Left renal cortex interstitium (tissue), 4 donors: Measurements from ENCODE around the gene ST6GAL1. TPM values are rescaled to one million over a fixed set of nuclear protein-coding genes. Genes with fewer than 3 reads are reported as not detected.

Experiments used
- DNase-seq, 4 donors: peaks; one replicate each; pipeline ENCODE4 v3.0.0-alpha.2; 2013; ENCODE audit warnings: low read depth in 4 of 4, low spot score in 2 of 4, missing footprints in 1 of 4
- polyA plus RNA-seq, 4 donors: library from polyadenylated mRNA; unstranded; fragments of 120-200 nt; gene quantifications; one replicate each; pipeline ENCODE4 v1.2.1, GENCODE V29; 2013; ENCODE audit not compliant: insufficient read length in 4 of 4

Gene ST6GAL1
- polyA plus RNA-seq, 4 donors, result 59.8 to 88.3 (median 72.0) TPM

DNA sequence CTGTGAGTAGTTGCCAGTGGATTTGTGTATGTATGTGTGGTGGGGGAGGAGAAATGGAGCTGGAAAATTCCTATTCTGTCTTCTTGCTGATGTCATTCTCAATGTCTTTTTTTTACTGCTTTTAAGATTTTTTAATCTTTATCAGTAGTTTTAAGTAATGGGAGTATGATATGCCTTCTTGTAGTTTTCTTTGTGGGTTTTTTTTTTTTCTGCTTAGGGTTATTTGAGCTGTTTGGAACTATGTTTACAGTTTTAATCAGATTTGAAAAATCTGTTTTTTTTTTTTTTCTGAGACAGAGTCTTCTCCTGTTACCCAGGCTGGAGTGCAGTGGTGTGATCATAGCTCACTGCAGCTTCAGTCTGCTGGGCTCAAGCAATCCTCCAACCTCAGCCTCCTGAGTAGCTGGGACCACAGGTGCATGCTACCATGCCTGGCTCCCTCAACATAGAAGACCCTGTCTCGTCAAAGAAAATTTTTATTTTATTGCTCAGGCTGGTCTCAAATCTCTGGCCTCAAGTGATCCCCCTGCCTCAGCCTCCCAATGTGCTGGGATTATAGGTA is 171.8 kb downstream of the ST6GAL1 start:
- no peak for DNase-seq

DNA sequence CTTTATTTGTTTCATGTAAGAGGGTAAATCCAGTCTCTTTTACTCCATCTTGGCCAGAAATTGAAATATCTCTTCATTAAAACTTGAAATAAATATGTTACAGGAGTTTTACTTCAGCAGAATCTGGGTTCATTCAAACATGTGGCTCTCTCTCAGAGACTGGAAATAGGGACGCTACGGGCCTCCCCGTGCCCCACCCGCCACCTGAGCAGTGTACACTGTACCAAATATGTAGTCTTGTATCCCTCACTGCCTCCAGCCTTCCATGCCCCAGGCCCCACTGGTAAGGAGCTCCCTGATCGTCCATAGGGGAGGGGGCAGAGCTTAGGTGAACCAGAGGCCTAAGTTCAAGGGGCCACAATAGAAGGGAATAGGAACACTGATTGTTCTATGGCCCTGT is 172.9 kb downstream of the ST6GAL1 start:
- DNase-seq, result no peak

- DNase-seq, result no peak
Measured at GRCh38 chr3:187104342-187104741, 174.0 kb downstream of the ST6GAL1 start.

- no peak for DNase-seq
Measured at GRCh38 chr3:187104933-187105332, 174.6 kb downstream of the ST6GAL1 start.

GRCh38 chr3:187105700-187106099 is 175.4 kb downstream of the ST6GAL1 start:
- DNase-seq, result no peak

- no peak for DNase-seq
Measured at GRCh38 chr3:187107989-187108388, 177.7 kb downstream of the ST6GAL1 start.

- DNase-seq, result no peak
Measured at GRCh38 chr3:187110156-187110555, 179.8 kb downstream of the ST6GAL1 start.

DNA sequence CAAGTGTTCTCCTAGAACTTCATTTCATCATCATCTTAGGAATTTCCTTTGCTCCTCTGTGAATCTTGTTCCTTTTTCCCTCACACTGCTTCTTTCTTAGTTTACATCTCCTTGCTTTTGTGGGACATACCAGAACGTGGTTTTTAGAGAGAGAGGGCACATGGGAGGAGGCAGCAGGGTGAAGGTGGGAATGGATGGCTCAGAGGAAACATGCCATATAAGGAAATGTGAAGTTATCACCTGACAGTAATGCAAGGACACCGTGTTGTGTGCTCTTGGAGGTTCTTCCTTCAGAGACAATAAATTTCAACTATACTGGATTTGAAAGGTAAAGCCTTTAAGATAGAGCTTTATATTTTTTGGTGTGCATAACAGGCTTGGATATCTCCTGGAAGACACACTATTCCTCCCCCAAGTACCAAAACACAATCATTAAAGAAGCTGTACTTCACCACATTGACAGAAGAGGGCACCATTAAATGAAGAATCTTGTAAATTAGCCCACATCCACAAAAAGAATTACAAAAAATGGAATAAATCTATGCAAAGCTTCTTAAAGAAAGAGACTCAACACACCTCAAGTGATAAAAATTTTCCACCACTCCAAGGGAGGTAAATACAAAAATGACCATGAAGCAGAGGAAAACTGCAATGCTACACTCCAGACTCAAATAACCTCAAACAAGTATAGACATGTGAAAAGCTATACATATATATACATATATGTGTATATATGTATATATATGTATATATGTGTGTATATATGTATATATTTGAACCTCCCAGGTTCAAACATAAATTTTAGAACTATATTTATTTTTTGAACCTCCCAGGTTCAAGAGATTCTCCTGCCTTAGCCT is 182.8 kb downstream of the ST6GAL1 start:
- no peak for DNase-seq

DNA sequence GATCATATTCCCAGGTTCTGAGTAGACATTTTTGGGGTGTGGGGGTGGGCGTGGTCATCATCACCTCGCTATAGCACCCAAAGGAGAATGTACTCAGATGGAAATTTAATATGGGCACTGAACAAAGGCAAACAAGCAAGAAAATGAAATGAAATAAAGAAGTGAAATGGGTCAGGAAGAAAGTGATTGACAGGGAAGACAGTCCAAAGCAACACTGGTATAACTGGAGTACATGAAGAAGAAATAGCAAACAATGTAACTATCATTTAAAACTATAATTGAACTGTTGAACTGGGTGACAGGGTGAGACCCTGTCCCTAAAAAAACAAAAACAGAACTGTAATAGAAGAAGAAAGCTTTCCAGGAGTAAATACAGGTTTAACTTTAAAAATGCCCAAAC is 184.2 kb downstream of the ST6GAL1 start:
- no peak for DNase-seq

DNA sequence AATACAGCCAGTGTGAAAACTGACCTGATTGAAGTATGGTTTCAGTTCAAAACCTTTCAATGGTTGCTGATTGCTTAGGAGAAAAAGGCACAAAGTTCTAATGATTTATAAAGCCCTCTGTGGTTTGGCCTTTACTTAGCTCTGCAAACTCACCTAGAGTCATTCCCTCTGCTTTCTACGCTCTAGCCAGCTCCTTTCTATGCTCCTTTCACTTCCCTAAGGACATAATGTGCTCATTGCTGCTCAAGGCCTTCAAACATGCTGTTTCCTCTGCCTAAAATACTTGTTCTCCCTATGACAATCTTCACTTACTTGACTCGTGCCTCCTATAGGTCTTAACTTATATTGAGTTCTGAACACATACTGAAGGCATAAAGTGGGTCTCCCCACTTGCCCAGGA is 190.0 kb downstream of the ST6GAL1 start:
- DNase-seq, result no peak

DNA sequence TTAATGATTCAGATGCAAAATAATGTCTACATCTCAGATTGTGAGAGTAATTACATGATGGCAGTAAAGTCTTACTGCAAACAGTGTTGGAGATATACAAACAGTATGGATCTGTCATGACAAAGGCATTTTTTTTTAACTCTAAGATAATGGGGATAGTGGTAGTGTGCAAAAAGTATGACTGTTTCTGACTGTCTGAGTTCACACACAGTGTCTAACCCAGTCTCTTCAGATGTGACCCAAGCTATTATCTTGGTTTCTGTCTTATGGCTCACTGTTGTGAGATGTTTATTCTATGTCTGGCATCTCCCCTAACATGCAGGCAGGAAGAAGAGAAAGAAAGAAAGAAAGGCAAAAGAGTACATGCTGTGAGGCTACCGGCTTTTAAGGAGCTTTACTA is 191.9 kb downstream of the ST6GAL1 start:
- DNase-seq, result no peak

- DNase-seq, result no peak
Measured at GRCh38 chr3:187125319-187126031, 195.1 kb downstream of the ST6GAL1 start.

Other genes starting within 250 kb of the ST6GAL1 start
- 100 to 1,000 TPM; 109 to 220 (median 138) TPM for gene KNG1, start 213.2 kb upstream of the ST6GAL1 start, polyA plus RNA-seq
- gene EIF4A2, start 146.9 kb upstream of the ST6GAL1 start, polyA plus RNA-seq, result 100 to 1,000 TPM; 735 to 959 (median 830) TPM
- 10 to 100 TPM; 47.2 to 60.5 (median 50.3) TPM for gene RFC4, start 124.0 kb upstream of the ST6GAL1 start, polyA plus RNA-seq
- gene ADIPOQ, start 87.8 kb upstream of the ST6GAL1 start, polyA plus RNA-seq, result under 1 TPM in 1 of 4 donors, not detected in 3; 0.03 TPM
- gene RPL39L, start 209.0 kb downstream of the ST6GAL1 start, polyA plus RNA-seq, result 10 to 100 TPM; 17.3 to 27.0 (median 18.9) TPM